DMS153 (cell line): ENCODE data around the gene SUMO2.

Experiments used
- DNase-seq: peaks from one replicate; lab custom pipeline; 2025; lab: John Stamatoyannopoulos, UW

Gene SUMO2

GRCh38 chr17:75124041-75124818 lies 58.5 kb downstream of the SUMO2 start:
- DNase-seq, result peak; percentile 92

GRCh38 chr17:75118307-75118706 lies 64.5 kb downstream of the SUMO2 start:
- no peak for DNase-seq

- no peak for DNase-seq
These were observed 66.0 kb downstream of the SUMO2 start for GRCh38 chr17:75116737-75117136.
